Bronchial epithelial cell (primary cell): Measurements from ENCODE around the gene SERAC1. TPM values are rescaled to one million over a fixed set of nuclear protein-coding genes. Genes with fewer than 3 reads are reported as not detected.
"Not testable (repeated sequence)": the region's sequence is repeated elsewhere in the genome, so short reads cannot be mapped to it uniquely, and the experiment has no call there.

Source experiments
- DNase-seq: peaks from one replicate; pipeline ENCODE4 v3.0.0-alpha.2; 2010; ENCODE audit warnings: low read depth
- FAIRE-seq: peaks from 2 replicates; lab custom pipeline; 2011; peaks lifted over from hg19 to GRCh38; lab: Jason Lieb, UNC
- H3K27me3 ChIP-seq: 2 replicates; pipeline ENCODE4 v1.5.1; 2011; ENCODE audit warnings: low read length; ENCODE audit not compliant: control insufficient read depth, insufficient read depth
- H3K36me3 ChIP-seq: 2 replicates; pipeline ENCODE4 v1.5.1; 2011; ENCODE audit warnings: low read length; ENCODE audit not compliant: control insufficient read depth, insufficient read depth
- H3K4me3 ChIP-seq: 2 replicates; pipeline ENCODE4 v1.5.1; 2011; ENCODE audit warnings: mild to moderate bottlenecking, low read depth, low read length, control low read depth
- CTCF ChIP-seq: IDR thresholded peaks from 2 replicates; pipeline ENCODE4 v1.5.1; 2011; ENCODE audit warnings: mild to moderate bottlenecking, moderate library complexity, low read length, control low read depth, inconsistent platforms; ENCODE audit not compliant: insufficient read depth, severe bottlenecking
- total RNA-seq: library from RNA; depleted of rRNA; stranded (reverse); fragments of >200 nt; gene quantifications from 2 replicates; pipeline ENCODE4 v1.2.1, GENCODE V29; 2014

Gene SERAC1
- total RNA-seq, 1 donor from 2014 or later: 12.1 TPM

GRCh38 chr6:158158123-158158522, 9.9 kb downstream of the SERAC1 start:
- H3K4me3 ChIP-seq: no peak overlapping the region
- no peaks in the 10 kb centered on the region for H3K27me3 ChIP-seq
- TF ChIP-seq CTCF: no peak
- H3K36me3 ChIP-seq: no peaks in the 10 kb centered on the region
- FAIRE-seq (no peak), DNase-seq (no peak)

- Histone ChIP-seq H3K27me3 (no peaks in the 10 kb centered on the region), H3K4me3 (no peak overlapping the region), H3K36me3 (no peaks in the 10 kb centered on the region)
- no peak for FAIRE-seq
- no peak for TF ChIP-seq CTCF
- no peak for DNase-seq
These were observed 10.8 kb downstream of the SERAC1 start for GRCh38 chr6:158157064-158157764.

GRCh38 chr6:158154816-158155215, 13.2 kb downstream of the SERAC1 start:
- TF ChIP-seq CTCF: no peak
- FAIRE-seq: no peak
- Histone ChIP-seq H3K27me3 (no peaks in the 10 kb centered on the region), H3K4me3 (no peak overlapping the region), H3K36me3 (no peaks in the 10 kb centered on the region)
- no peak for DNase-seq

GRCh38 chr6:158153576-158153975, 14.5 kb downstream of the SERAC1 start:
- DNase-seq (no peak), FAIRE-seq (no peak)
- Histone ChIP-seq H3K27me3 (no peaks in the 10 kb centered on the region), H3K36me3 (no peaks in the 10 kb centered on the region), H3K4me3 (no peak overlapping the region)
- TF ChIP-seq CTCF: no peak

- Histone ChIP-seq H3K4me3 (no peak overlapping the region), H3K36me3 (no peaks in the 10 kb centered on the region), H3K27me3 (no peaks in the 10 kb centered on the region)
- TF ChIP-seq CTCF: no peak
- FAIRE-seq: no peak
- DNase-seq: peak; percentile 97
These were observed 15.4 kb downstream of the SERAC1 start for GRCh38 chr6:158152659-158153058.

GRCh38 chr6:158152025-158152424, 16.0 kb downstream of the SERAC1 start:
- H3K4me3 ChIP-seq, FAIRE-seq, DNase-seq, H3K36me3 ChIP-seq, H3K27me3 ChIP-seq: not testable (repeated sequence)
